ENCODE data around the gene GALNT7. TPM values are rescaled to one million over a fixed set of nuclear protein-coding genes. Genes with fewer than 3 reads are reported as not detected.

Gene GALNT7
- total and polyA plus RNA-seq, 5 donors, result 3.6 to 11.0 (median 8.2) TPM

GRCh38 chr4:173357939-173358338 is 189.3 kb downstream of the GALNT7 start:
- no peaks in the 10 kb centered on the region for H3K9me3 ChIP-seq (ENCODE audit: control insufficient read depth, low read length)
- no peak overlapping the region for H3K27ac ChIP-seq (ENCODE audit: low read length)
- no peaks in the 10 kb centered on the region for H3K27me3 ChIP-seq (ENCODE audit: control insufficient read depth, insufficient read depth)
- intact Hi-C loops (cut with DNase I), result no loop called here
- no peak overlapping the region for H3K4me3 ChIP-seq (ENCODE audit: low read length)
- DNase-seq, result no peak
- ATAC-seq, result no peak
- H3K4me1 ChIP-seq (ENCODE audit: control insufficient read depth, insufficient read depth, low read length), result no peaks in the 10 kb centered on the region
- WGBS, result 82% methylated on average over 2 of the region's 2 CpGs

DNA sequence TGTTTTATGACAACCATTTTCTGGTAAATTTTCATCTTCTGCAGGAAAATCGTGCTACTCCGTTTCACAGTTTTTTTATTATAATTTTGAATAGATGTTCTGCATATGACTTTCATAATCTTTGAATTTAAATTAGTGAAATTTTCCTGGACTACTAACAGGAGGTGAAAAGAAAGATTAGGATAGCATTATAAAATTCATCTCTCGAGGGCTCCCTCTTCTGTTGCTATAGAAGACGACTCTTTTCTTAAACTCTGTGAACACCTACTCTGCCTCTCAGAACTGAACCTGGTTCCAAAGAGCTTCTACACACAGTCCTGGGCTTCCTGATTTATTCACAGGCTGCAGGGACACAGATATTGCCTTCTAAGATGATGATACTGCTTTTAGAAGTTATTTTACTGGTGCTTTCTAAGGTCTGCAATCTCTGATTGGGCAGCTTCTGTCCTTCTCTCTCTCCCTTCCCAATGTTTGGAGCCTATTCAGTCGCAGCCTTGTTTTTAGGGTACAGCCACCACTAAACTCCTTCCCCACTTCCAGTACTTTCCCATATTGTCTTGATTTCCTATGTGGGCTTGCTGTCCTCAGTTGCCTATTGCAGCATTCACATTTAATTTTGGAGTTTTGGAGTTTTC is 192.1 kb downstream of the GALNT7 start:
- intact Hi-C loops (cut with DNase I), result no loop called here
- H3K4me1 ChIP-seq (ENCODE audit: control insufficient read depth, insufficient read depth, low read length), result peaks cover 2% of the 10 kb centered on the region
- no peaks in the 10 kb centered on the region for H3K27me3 ChIP-seq (ENCODE audit: control insufficient read depth, insufficient read depth)
- WGBS, result 57% methylated on average over 5 of the region's 5 CpGs
- no peak for DNase-seq
- no peak overlapping the region for H3K4me3 ChIP-seq (ENCODE audit: low read length)
- H3K27ac ChIP-seq (ENCODE audit: low read length), result no peak overlapping the region
- no peak for ATAC-seq
- H3K9me3 ChIP-seq (ENCODE audit: control insufficient read depth, low read length), result no peaks in the 10 kb centered on the region

- WGBS, result 87% methylated on average over 3 of the region's 3 CpGs
- Histone ChIP-seq H3K27ac (ENCODE audit: low read length) (no peak overlapping the region), H3K27me3 (ENCODE audit: control insufficient read depth, insufficient read depth) (no peaks in the 10 kb centered on the region), H3K9me3 (ENCODE audit: control insufficient read depth, low read length) (no peaks in the 10 kb centered on the region), H3K4me3 (ENCODE audit: low read length) (no peak overlapping the region), H3K4me1 (ENCODE audit: control insufficient read depth, insufficient read depth, low read length) (peaks cover 2% of the 10 kb centered on the region)
- ATAC-seq, result no peak
- DNase-seq, result no peak
- intact Hi-C loops (cut with DNase I), result no loop called here
These were observed 194.1 kb downstream of the GALNT7 start for GRCh38 chr4:173362666-173363065.

DNA sequence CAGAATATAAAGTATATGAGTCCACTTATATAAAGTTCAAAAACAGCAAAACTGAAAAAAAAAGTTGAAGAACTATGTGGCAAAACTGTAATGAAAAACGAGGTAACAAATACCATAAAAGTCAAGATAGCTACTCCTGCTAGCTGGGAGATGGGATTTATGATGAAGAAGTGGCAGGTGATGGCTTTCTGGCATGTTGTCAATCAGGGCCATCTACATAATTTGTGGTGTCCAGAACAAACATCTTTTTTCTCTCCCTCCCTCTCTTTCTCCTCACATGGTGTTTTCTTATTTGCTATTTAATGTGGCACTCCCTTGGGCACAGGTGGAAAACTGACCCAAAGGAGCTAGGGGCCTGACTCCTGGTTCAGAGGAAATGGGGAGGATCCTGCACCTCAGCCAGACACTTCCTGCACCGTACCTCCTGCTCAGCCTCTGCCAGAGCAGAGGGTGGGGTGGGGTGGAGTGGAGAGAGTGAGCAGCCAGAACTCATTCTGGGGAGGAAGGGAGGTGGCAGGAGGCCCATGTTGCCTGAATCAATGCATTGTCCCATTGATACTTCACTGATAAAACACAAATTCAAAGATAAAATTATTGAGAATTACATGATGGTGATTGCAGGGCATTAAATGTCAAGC is 196.9 kb downstream of the GALNT7 start:
- no peak overlapping the region for H3K27ac ChIP-seq (ENCODE audit: low read length)
- H3K27me3 ChIP-seq (ENCODE audit: control insufficient read depth, insufficient read depth), result no peaks in the 10 kb centered on the region
- intact Hi-C loops (cut with DNase I), result no loop called here
- 27% methylated on average over 2 of the region's 2 CpGs for WGBS
- no peak overlapping the region for H3K4me3 ChIP-seq (ENCODE audit: low read length)
- ATAC-seq (no peak), DNase-seq (peak in 1 of 3 donors; percentile 45)
- peaks cover 2% of the 10 kb centered on the region for H3K4me1 ChIP-seq (ENCODE audit: control insufficient read depth, insufficient read depth, low read length)
- no peaks in the 10 kb centered on the region for H3K9me3 ChIP-seq (ENCODE audit: control insufficient read depth, low read length)

DNA sequence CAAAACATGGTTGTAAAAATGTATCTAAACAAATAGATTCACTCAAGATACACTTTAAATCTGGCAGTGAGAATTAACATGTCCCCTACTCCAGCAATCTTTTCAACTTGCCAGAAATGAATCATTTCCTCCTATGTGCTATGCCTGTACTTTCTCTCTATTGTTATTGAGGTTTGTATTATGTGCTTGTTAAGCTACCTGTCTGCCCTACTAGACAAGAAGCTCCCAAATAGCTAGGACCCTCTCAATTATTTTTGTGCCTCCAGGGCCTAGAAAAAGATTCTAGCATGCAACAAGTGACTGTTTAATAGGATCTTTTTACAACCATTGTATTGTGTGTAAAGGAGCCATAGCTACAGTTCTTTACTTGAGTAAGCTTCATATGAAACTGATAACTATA is 198.7 kb downstream of the GALNT7 start:
- H3K4me3 ChIP-seq (ENCODE audit: low read length), result no peak overlapping the region
- intact Hi-C loops (cut with DNase I), result no loop called here
- H3K27me3 ChIP-seq (ENCODE audit: control insufficient read depth, insufficient read depth), result no peaks in the 10 kb centered on the region
- no peaks in the 10 kb centered on the region for H3K9me3 ChIP-seq (ENCODE audit: control insufficient read depth, low read length)
- DNase-seq, result no peak
- no peak for ATAC-seq
- no peak overlapping the region for H3K27ac ChIP-seq (ENCODE audit: low read length)
- H3K4me1 ChIP-seq (ENCODE audit: control insufficient read depth, insufficient read depth, low read length), result peaks cover 2% of the 10 kb centered on the region

DNA sequence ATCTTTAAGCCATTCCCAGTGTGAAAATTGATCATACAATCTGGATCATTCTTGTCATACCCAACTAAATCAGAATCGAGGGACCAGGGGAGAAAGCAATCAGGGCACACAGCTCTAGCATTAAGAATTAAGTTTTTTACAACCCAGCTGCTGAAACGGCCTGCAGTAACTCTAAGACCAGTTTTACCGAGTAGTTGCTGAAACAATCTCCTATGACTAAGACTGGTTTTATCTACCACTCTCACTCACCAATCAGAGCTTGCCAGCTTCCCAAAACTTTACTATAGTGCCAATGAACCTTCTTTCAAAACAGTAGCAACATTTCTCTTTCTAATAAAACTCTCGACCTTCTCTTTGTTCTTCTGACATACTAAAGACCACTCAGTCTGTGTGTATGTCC is 199.3 kb downstream of the GALNT7 start:
- intact Hi-C loops (cut with DNase I), result no loop called here
- no peaks in the 10 kb centered on the region for H3K9me3 ChIP-seq (ENCODE audit: control insufficient read depth, low read length)
- H3K4me1 ChIP-seq (ENCODE audit: control insufficient read depth, insufficient read depth, low read length), result peaks cover 2% of the 10 kb centered on the region
- H3K27ac ChIP-seq (ENCODE audit: low read length), result no peak overlapping the region
- WGBS, result 41% methylated on average over 4 of the region's 4 CpGs
- DNase-seq, result no peak
- H3K4me3 ChIP-seq (ENCODE audit: low read length), result no peak overlapping the region
- H3K27me3 ChIP-seq (ENCODE audit: control insufficient read depth, insufficient read depth), result no peaks in the 10 kb centered on the region
- ATAC-seq, result no peak

GRCh38 chr4:173370130-173370476 is 201.5 kb downstream of the GALNT7 start:
- no peaks in the 10 kb centered on the region for H3K27me3 ChIP-seq (ENCODE audit: control insufficient read depth, insufficient read depth)
- no peaks in the 10 kb centered on the region for H3K9me3 ChIP-seq (ENCODE audit: control insufficient read depth, low read length)
- peak overlapping the region; percentile 62 for H3K4me3 ChIP-seq (ENCODE audit: low read length)
- peak; percentile 80 to 88 (median 88) for DNase-seq
- peak; percentile 19 to 70 for ATAC-seq
- H3K4me1 ChIP-seq (ENCODE audit: control insufficient read depth, insufficient read depth, low read length), result peaks cover 2% of the 10 kb centered on the region
- H3K27ac ChIP-seq (ENCODE audit: low read length), result peak overlapping the region; percentile 96
- under 1% methylated on average over 14 of the region's 14 CpGs for WGBS
- intact Hi-C loops (cut with DNase I), result loop anchor here in 3 of 4 donors (5.0 kb wide), 1 partner anchor 38 kb away; the partner anchor contains the start of gene HMGB2 (in 3 of the 3)

GRCh38 chr4:173370477-173371291 is 202.1 kb downstream of the GALNT7 start, which contains the start of gene SAP30:
SAP30 (plus strand) TSS chr4:173370954; CDS start chr4:173371183, 229 bp downstream.
- DNase-seq, result peak; percentile 99
- H3K4me3 ChIP-seq (ENCODE audit: low read length), result peak within 1 kb of the TSS; percentile 93
- intact Hi-C loops (cut with DNase I), result loop anchor here in 3 of 4 donors (5.0 kb wide), 1 partner anchor 38 kb away; the partner anchor contains the start of gene HMGB2 (in 3 of the 3)
- peaks cover under 1% of the 10 kb centered on the region for H3K4me1 ChIP-seq (ENCODE audit: control insufficient read depth, insufficient read depth, low read length)
- H3K27ac ChIP-seq (ENCODE audit: low read length), result peak within 1 kb of the TSS; percentile 98
- no peaks in the 10 kb centered on the region for H3K9me3 ChIP-seq (ENCODE audit: control insufficient read depth, low read length)
- under 1% methylated on average over 72 of the region's 72 CpGs for WGBS
- ATAC-seq, result peak; percentile 97 to 98
- no peaks in the 10 kb centered on the region for H3K27me3 ChIP-seq (ENCODE audit: control insufficient read depth, insufficient read depth)

- H3K4me3 ChIP-seq (ENCODE audit: low read length), result peak overlapping the region; percentile 93
- ATAC-seq (peak; percentile 33), DNase-seq (peak; percentile 81 to 92 (median 92))
- H3K27ac ChIP-seq (ENCODE audit: low read length), result peak overlapping the region; percentile 98
- under 1% methylated on average over 68 of the region's 68 CpGs for WGBS
- no peaks in the 10 kb centered on the region for H3K4me1 ChIP-seq (ENCODE audit: control insufficient read depth, insufficient read depth, low read length)
- intact Hi-C loops (cut with DNase I), result loop anchor here in 3 of 4 donors (5.0 kb wide), 1 partner anchor 39 kb away; the partner anchor contains the start of gene HMGB2 (in 3 of the 3)
- no peaks in the 10 kb centered on the region for H3K9me3 ChIP-seq (ENCODE audit: control insufficient read depth, low read length)
- no peaks in the 10 kb centered on the region for H3K27me3 ChIP-seq (ENCODE audit: control insufficient read depth, insufficient read depth)
These were observed 202.9 kb downstream of the GALNT7 start for GRCh38 chr4:173371292-173372192.
